B cell (primary cell): ENCODE measurements around the gene FLII. TPM values are rescaled to one million over a fixed set of nuclear protein-coding genes. Genes with fewer than 3 reads are reported as not detected.

Experiments used
- ATAC-seq: fragments of 200-7000 bp; cut with Tn5 transposase; one replicate; pipeline ENCODE4 v1.10.0; 2021; ENCODE audit warnings: low read depth, mild to moderate bottlenecking, moderate number of reproducible peaks, moderate library complexity
- CTCF ChIA-PET: fragments of 350-600 bp; sonication (Branson Sonifier 250); formaldehyde crosslinking; loops from one replicate; lab custom pipeline; 2021; ENCODE audit warnings: antibody characterized with exemption, inconsistent platforms; lab: Charles Lee
- POLR2A ChIA-PET: fragments of 350-600 bp; sonication (Branson Sonifier 250); formaldehyde crosslinking; loops from one replicate; lab custom pipeline; 2021; ENCODE audit warnings: antibody characterized with exemption; lab: Charles Lee
- DNase-seq: peaks from one replicate; pipeline ENCODE4 v3.0.0; 2013
- H2AFZ ChIP-seq: 2 replicates; pipeline ENCODE4 v1.6.1; 2012; ENCODE audit warnings: mild to moderate bottlenecking, low read depth, low read length; ENCODE audit not compliant: insufficient read depth, poor library complexity, severe bottlenecking
- H3K27ac ChIP-seq, 2 donors: 1 replicate in 1 of 2; 2 replicates in 1 of 2; pipeline ENCODE4 v1.5.1; 2012 to 2013; ENCODE audit warnings: low read length in 2 of 2, mild to moderate bottlenecking in 2 of 2, moderate library complexity in 1 of 2
- H3K27me3 ChIP-seq, 4 experiments: fragments of 200-600 bp in 1 of 4; sonication (generic) in 1 of 4; replicated peaks in 1 of 4; 1 replicate in 2 of 4; 2 replicates in 2 of 4; pipeline versions ENCODE4 v1.6.1 to v1.7.0; 2013 to 2016; ENCODE audit warnings: low read length in 3 of 4, mild to moderate bottlenecking in 2 of 4, mixed read lengths in 1 of 4, moderate library complexity in 1 of 4; ENCODE audit not compliant: insufficient read depth in 4 of 4, control insufficient read depth in 3 of 4; ENCODE audit errors: control extremely low read depth in 1 of 4
- H3K36me3 ChIP-seq, 2 experiments: replicated peaks in 1 of 2; 1 replicate in 1 of 2; 2 replicates in 1 of 2; pipeline versions ENCODE4 v1.6.1 to v1.7.1; 2013; ENCODE audit warnings: low read length in 1 of 2; ENCODE audit not compliant: insufficient read depth in 2 of 2, control insufficient read depth in 1 of 2; ENCODE audit errors: control extremely low read depth in 1 of 2, extremely low read depth in 1 of 2
- H3K4me1 ChIP-seq, 2 donors: fragments of 200-600 bp in 1 of 2; sonication (generic) in 1 of 2; 1 replicate in 1 of 2; 2 replicates in 1 of 2; pipeline versions ENCODE4 v1.5.1 to v1.6.1; 2013 to 2017; ENCODE audit warnings: low read length in 2 of 2; ENCODE audit not compliant: control insufficient read depth in 2 of 2, insufficient read depth in 2 of 2
- H3K4me2 ChIP-seq: replicated peaks from 2 replicates; pipeline ENCODE3; 2012; ENCODE audit warnings: mild to moderate bottlenecking, low read depth, low read length; ENCODE audit not compliant: poor library complexity, severe bottlenecking
- H3K4me3 ChIP-seq, 5 experiments: fragments of 200-600 bp in 1 of 5; sonication (generic) in 1 of 5; 1 replicate in 3 of 5; 2 replicates in 2 of 5; pipeline versions ENCODE4 v1.5.1 to v1.7.0; 2011 to 2016; ENCODE audit warnings: low read length in 4 of 5, mild to moderate bottlenecking in 4 of 5, low read depth in 2 of 5, control low read depth in 1 of 5, moderate library complexity in 1 of 5; ENCODE audit not compliant: insufficient read depth in 1 of 5; ENCODE audit errors: control extremely low read depth in 1 of 5, extremely low read depth in 1 of 5
- H3K79me2 ChIP-seq: fragments of 200-600 bp; sonication (generic); one replicate; pipeline ENCODE4 v1.6.0; 2016; ENCODE audit warnings: low read length; ENCODE audit not compliant: control insufficient read depth, insufficient read depth
- H3K9ac ChIP-seq: fragments of 200-600 bp; sonication (generic); 2 replicates; pipeline ENCODE4 v1.6.1; 2017; ENCODE audit warnings: mild to moderate bottlenecking, low read length, moderate library complexity
- H3K9me3 ChIP-seq, 3 donors: one replicate each; pipeline versions ENCODE4 v1.6.1 to v1.7.1; 2013; ENCODE audit warnings: low read length in 2 of 3; ENCODE audit not compliant: control insufficient read depth in 2 of 3, insufficient read depth in 1 of 3; ENCODE audit errors: control extremely low read depth in 1 of 3
- H4K20me1 ChIP-seq: 2 replicates; pipeline ENCODE4 v1.6.0; 2012; ENCODE audit warnings: mild to moderate bottlenecking, low read length; ENCODE audit not compliant: insufficient read depth, control insufficient read depth, poor library complexity, severe bottlenecking
- H3K27ac Mint-ChIP-seq: one replicate; pipeline ENCODE4 v1.8.0; 2021; ENCODE audit warnings: mixed read lengths
- H3K27me3 Mint-ChIP-seq: one replicate; pipeline ENCODE4 v1.8.0; 2021; ENCODE audit warnings: mixed read lengths
- H3K4me1 Mint-ChIP-seq: one replicate; pipeline ENCODE4 v1.8.0; 2021; ENCODE audit warnings: mixed read lengths
- H3K4me3 Mint-ChIP-seq: one replicate; pipeline ENCODE4 v1.8.0; 2021; ENCODE audit warnings: mixed read lengths
- H3K9me3 Mint-ChIP-seq: one replicate; pipeline ENCODE4 v1.8.0; 2022; ENCODE audit warnings: mixed read lengths; ENCODE audit not compliant: insufficient read depth
- EZH2 ChIP-seq: IDR thresholded peaks from 2 replicates; pipeline ENCODE4 v1.6.1; 2012; ENCODE audit warnings: borderline replicate concordance, low read depth, mild to moderate bottlenecking, moderate library complexity, low read length; ENCODE audit not compliant: insufficient read depth, poor library complexity, severe bottlenecking
- WGBS: methylation state at CpG from one replicate; pipeline ENCODE4 v1.1.5; 2013; ENCODE audit warnings: missing lambda C conversion rate; ENCODE audit not compliant: insufficient coverage; 5-methylcytosine and 5-hydroxymethylcytosine counted together
- intact Hi-C: fragments of 100-400 bp; cut with micrococcal nuclease; formaldehyde crosslinking; loops from one replicate; pipeline ENCODE4 v1.10.0; 2022
- polyA plus RNA-seq: library from polyadenylated mRNA; depleted of rRNA; stranded (reverse); fragments of >200 nt; gene quantifications from 2 replicates; pipeline ENCODE4 v1.2.3, GENCODE V29; 2012
- total RNA-seq, 2 donors: library from RNA; stranded (reverse); fragments of 120-200 nt in 1 of 2; gene quantifications; 1 replicate in 1 of 2; 2 replicates in 1 of 2; pipeline versions ENCODE4 v1.2.3 to v1.2.4, GENCODE V29; 2013 to 2022
- TF ChIP-seq, protein P1 (sequence below): fragments of 200-600 bp; IDR thresholded peaks from one replicate; pipeline ENCODE4 v1.8.0; 2022; ENCODE audit warnings: antibody characterized with exemption, mild to moderate bottlenecking

FLII gene
- total and polyA plus RNA-seq, 2 donors (not counting 1 experiment from before 2014, with no cell fraction given) = 357 to 531 TPM

DNA sequence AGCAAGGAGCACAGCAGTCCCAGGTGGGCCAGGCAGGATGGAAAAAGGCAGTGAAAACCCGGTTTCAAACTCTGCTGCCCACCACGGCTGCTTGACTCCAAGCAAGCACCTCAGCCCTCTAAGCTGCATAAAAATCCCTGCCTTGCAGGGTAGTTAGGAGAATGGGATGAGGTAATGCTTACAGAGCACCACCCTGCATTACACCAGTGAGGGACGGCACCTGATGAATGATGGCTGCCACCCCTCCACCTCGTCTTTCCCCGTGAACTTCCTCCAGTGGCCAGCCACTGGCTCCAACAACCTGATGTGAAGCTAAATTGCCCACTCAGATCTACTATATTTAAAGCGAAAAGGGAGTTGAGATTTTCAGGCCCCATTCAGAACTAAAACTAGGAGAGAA, 23.2 kb upstream of the FLII start:
- Mint-ChIP-seq H3K4me3 (no peak overlapping the region), H3K27me3 (no peaks in the 10 kb centered on the region), H3K4me1 (no peaks in the 10 kb centered on the region), H3K27ac (no peak overlapping the region), H3K9me3 (no peaks in the 10 kb centered on the region)
- peaks cover 0 to 72% of the 10 kb centered on the region in 2 experiments for H3K36me3 ChIP-seq
- no peaks in the 10 kb centered on the region for H3K79me2 ChIP-seq
- H3K9ac ChIP-seq = no peak overlapping the region
- ATAC-seq (no peak), DNase-seq (no peak)
- intact Hi-C loops = no loop called here
- no peaks in the 10 kb centered on the region for H3K4me1 ChIP-seq
- no peak overlapping the region for H3K4me3 ChIP-seq
- WGBS = 92% methylated on average over 2 of the region's 6 CpGs
- H3K4me2 ChIP-seq = no peak overlapping the region
- POLR2A ChIA-PET = no interaction called here
- CTCF ChIA-PET = no interaction called here
- H3K27me3 ChIP-seq = no peaks in the 10 kb centered on the region
- H2AFZ ChIP-seq = no peak overlapping the region
- H3K27ac ChIP-seq = no peak overlapping the region
- TF ChIP-seq, protein P1, sequence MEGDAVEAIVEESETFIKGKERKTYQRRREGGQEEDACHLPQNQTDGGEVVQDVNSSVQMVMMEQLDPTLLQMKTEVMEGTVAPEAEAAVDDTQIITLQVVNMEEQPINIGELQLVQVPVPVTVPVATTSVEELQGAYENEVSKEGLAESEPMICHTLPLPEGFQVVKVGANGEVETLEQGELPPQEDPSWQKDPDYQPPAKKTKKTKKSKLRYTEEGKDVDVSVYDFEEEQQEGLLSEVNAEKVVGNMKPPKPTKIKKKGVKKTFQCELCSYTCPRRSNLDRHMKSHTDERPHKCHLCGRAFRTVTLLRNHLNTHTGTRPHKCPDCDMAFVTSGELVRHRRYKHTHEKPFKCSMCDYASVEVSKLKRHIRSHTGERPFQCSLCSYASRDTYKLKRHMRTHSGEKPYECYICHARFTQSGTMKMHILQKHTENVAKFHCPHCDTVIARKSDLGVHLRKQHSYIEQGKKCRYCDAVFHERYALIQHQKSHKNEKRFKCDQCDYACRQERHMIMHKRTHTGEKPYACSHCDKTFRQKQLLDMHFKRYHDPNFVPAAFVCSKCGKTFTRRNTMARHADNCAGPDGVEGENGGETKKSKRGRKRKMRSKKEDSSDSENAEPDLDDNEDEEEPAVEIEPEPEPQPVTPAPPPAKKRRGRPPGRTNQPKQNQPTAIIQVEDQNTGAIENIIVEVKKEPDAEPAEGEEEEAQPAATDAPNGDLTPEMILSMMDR = no peak
- TF ChIP-seq EZH2 = no peak
- no peaks in the 10 kb centered on the region for H4K20me1 ChIP-seq
- H3K9me3 ChIP-seq = no peaks in the 10 kb centered on the region

DNA sequence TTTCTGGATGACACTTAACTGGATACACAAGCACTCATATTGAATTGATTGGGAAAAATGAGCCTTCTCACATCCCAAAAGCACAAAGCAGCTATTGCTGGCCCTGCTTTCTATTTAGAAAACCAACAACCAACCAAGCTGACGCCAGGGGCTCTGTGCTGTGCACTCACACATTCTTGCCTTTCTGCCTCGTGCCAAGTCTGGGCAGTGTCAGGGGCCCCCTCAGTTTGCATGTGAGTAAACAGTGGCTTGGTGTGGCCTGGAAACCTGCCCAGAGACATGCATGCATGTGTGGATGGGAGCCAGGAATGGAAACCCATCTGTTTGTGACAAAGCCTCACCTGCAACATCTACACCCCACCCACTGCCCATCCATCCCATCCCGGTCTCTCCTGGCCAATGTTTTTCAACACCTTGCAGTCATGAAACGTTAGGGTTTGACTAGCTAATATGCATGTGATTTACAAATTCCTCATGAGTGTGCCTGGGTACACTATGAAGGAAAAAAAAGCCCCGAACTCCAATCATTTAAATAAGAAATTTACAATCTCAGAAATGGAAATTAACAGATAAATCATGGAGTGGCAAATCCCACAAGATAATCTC, 22.3 kb upstream of the FLII start:
- Histone ChIP-seq H4K20me1 (no peaks in the 10 kb centered on the region), H3K27ac (no peak overlapping the region), H2AFZ (no peak overlapping the region), H3K4me3 (no peak overlapping the region), H3K36me3 (peaks cover 0 to 78% of the 10 kb centered on the region in 2 experiments), H3K4me1 (no peaks in the 10 kb centered on the region), H3K9ac (no peak overlapping the region), H3K4me2 (no peak overlapping the region), H3K9me3 (no peaks in the 10 kb centered on the region), H3K27me3 (no peaks in the 10 kb centered on the region), H3K79me2 (no peaks in the 10 kb centered on the region)
- no peak for ATAC-seq
- POLR2A ChIA-PET = no interaction called here
- Mint-ChIP-seq H3K27me3 (no peaks in the 10 kb centered on the region), H3K4me3 (no peak overlapping the region), H3K27ac (no peak overlapping the region), H3K9me3 (no peaks in the 10 kb centered on the region), H3K4me1 (no peaks in the 10 kb centered on the region)
- no peak for DNase-seq
- CTCF ChIA-PET = no interaction called here
- intact Hi-C loops = no loop called here
- TF ChIP-seq, protein P1 = no peak
- TF ChIP-seq EZH2 = no peak
- no CpG with 5 or more reads among the region's 5 CpGs for WGBS
